Skeletal muscle tissue (tissue), 4 donors: Measurements from ENCODE around the gene CDKAL1. TPM values are rescaled to one million over a fixed set of nuclear protein-coding genes. Genes with fewer than 3 reads are reported as not detected.
A peak's percentile ranks its signal among the peaks of the same experiment; 100 is the strongest.

ENCODE experiments used
- H3K27ac ChIP-seq: one replicate; pipeline ENCODE4 v1.7.0; 2013; ENCODE audit warnings: mild to moderate bottlenecking, low read depth, low read length, inconsistent platforms
- H3K27me3 ChIP-seq, 3 donors: one replicate each; pipeline ENCODE4 v1.7.0; 2013; ENCODE audit warnings: low read length in 3 of 3; ENCODE audit not compliant: control insufficient read depth in 3 of 3, insufficient read depth in 3 of 3
- H3K36me3 ChIP-seq, 3 donors: one replicate each; pipeline ENCODE4 v1.7.0; 2013; ENCODE audit warnings: low read length in 3 of 3; ENCODE audit not compliant: control insufficient read depth in 3 of 3, insufficient read depth in 3 of 3
- H3K4me1 ChIP-seq, 3 donors: one replicate each; pipeline ENCODE4 v1.7.0; 2013; ENCODE audit warnings: low read length in 3 of 3, mild to moderate bottlenecking in 3 of 3; ENCODE audit not compliant: control insufficient read depth in 3 of 3, insufficient read depth in 3 of 3
- H3K4me3 ChIP-seq, 3 donors: one replicate each; pipeline ENCODE4 v1.7.0; 2013; ENCODE audit warnings: low read length in 3 of 3
- H3K9ac ChIP-seq, 3 donors: one replicate each; pipeline ENCODE4 v1.7.0; 2013; ENCODE audit warnings: low read length in 3 of 3, mild to moderate bottlenecking in 3 of 3, moderate library complexity in 2 of 3, low read depth in 1 of 3
- H3K9me3 ChIP-seq, 3 donors: one replicate each; pipeline ENCODE4 v1.7.0; 2013; ENCODE audit warnings: low read length in 3 of 3; ENCODE audit not compliant: control insufficient read depth in 3 of 3
- total RNA-seq: library from RNA; depleted of rRNA; stranded (reverse); fragments of >200 nt; gene quantifications from one replicate; pipeline ENCODE4 v1.2.3, GENCODE V29; 2014
- donor health status: Osteomylitis.

Gene CDKAL1
- 42.8 TPM for total RNA-seq

GRCh38 chr6:20534295-20535262 lies at the start of gene CDKAL1:
Gene CDKAL1 (plus strand): TSS chr6:20534457. CDS start chr6:20546351, 11,894 bp downstream.
- H3K27me3 ChIP-seq = no peaks in the 10 kb centered on the region
- H3K4me3 ChIP-seq = peak within 1 kb of the TSS; percentile 95 to 98 (median 96)
- H3K4me1 ChIP-seq = peaks cover 6 to 15% (median 13%) of the 10 kb centered on the region in 3 donors
- H3K27ac ChIP-seq = peak within 1 kb of the TSS; percentile 87
- no peaks in the 10 kb centered on the region for H3K9me3 ChIP-seq
- peak within 1 kb of the TSS; percentile 84 to 89 (median 85) for H3K9ac ChIP-seq
- H3K36me3 ChIP-seq = peaks cover 0 to 3% (median 2%) of the 10 kb centered on the region in 3 donors

- no peak overlapping the region for H3K9ac ChIP-seq
- no peaks in the 10 kb centered on the region for H3K27me3 ChIP-seq
- H3K4me1 ChIP-seq = no peaks in the 10 kb centered on the region
- H3K36me3 ChIP-seq = peaks cover 10 to 31% (median 14%) of the 10 kb centered on the region in 3 donors
- H3K27ac ChIP-seq = no peak overlapping the region
- no peaks in the 10 kb centered on the region for H3K9me3 ChIP-seq
- H3K4me3 ChIP-seq = no peak overlapping the region
Observed at GRCh38 chr6:20486641-20487040, 47.6 kb upstream of the CDKAL1 start.

- peaks cover 10 to 29% (median 12%) of the 10 kb centered on the region in 3 donors for H3K36me3 ChIP-seq
- no peaks in the 10 kb centered on the region for H3K4me1 ChIP-seq
- no peak overlapping the region for H3K4me3 ChIP-seq
Observed at GRCh38 chr6:20487669-20488375, 46.4 kb upstream of the CDKAL1 start.

GRCh38 chr6:20490591-20490990 lies 43.7 kb upstream of the CDKAL1 start:
- Histone ChIP-seq H3K4me1 (no peaks in the 10 kb centered on the region), H3K9ac (no peak overlapping the region), H3K4me3 (no peak overlapping the region), H3K9me3 (no peaks in the 10 kb centered on the region), H3K36me3 (peaks cover 8 to 27% (median 10%) of the 10 kb centered on the region in 3 donors), H3K27me3 (no peaks in the 10 kb centered on the region), H3K27ac (no peak overlapping the region)

More at GRCh38 chr6:20487669-20488375, 46.4 kb upstream of the CDKAL1 start:
- H3K9ac ChIP-seq = no peak overlapping the region
- no peaks in the 10 kb centered on the region for H3K27me3 ChIP-seq
- H3K9me3 ChIP-seq = no peaks in the 10 kb centered on the region
- no peak overlapping the region for H3K27ac ChIP-seq

GRCh38 chr6:20492099-20492498 lies 42.2 kb upstream of the CDKAL1 start:
- no peak overlapping the region for H3K27ac ChIP-seq
- H3K9me3 ChIP-seq = no peaks in the 10 kb centered on the region
- no peak overlapping the region for H3K9ac ChIP-seq
- peaks cover 8 to 25% (median 10%) of the 10 kb centered on the region in 3 donors for H3K36me3 ChIP-seq
- no peak overlapping the region for H3K4me3 ChIP-seq
- H3K4me1 ChIP-seq = no peaks in the 10 kb centered on the region
- H3K27me3 ChIP-seq = no peaks in the 10 kb centered on the region

- H3K9me3 ChIP-seq = no peaks in the 10 kb centered on the region
- no peak overlapping the region for H3K9ac ChIP-seq
- H3K36me3 ChIP-seq = no peaks in the 10 kb centered on the region
- no peaks in the 10 kb centered on the region for H3K4me1 ChIP-seq
- H3K27me3 ChIP-seq = no peaks in the 10 kb centered on the region
- no peak overlapping the region for H3K27ac ChIP-seq
- H3K4me3 ChIP-seq = no peak overlapping the region
Observed at GRCh38 chr6:20497216-20498040, 36.8 kb upstream of the CDKAL1 start.

- no peak overlapping the region for H3K9ac ChIP-seq
- no peaks in the 10 kb centered on the region for H3K36me3 ChIP-seq
- no peaks in the 10 kb centered on the region for H3K9me3 ChIP-seq
- no peak overlapping the region for H3K27ac ChIP-seq
- H3K27me3 ChIP-seq = no peaks in the 10 kb centered on the region
- H3K4me3 ChIP-seq = no peak overlapping the region
- no peaks in the 10 kb centered on the region for H3K4me1 ChIP-seq
Observed at GRCh38 chr6:20498041-20498385, 36.2 kb upstream of the CDKAL1 start.

- Histone ChIP-seq H3K9ac (no peak overlapping the region), H3K36me3 (no peaks in the 10 kb centered on the region), H3K4me1 (no peaks in the 10 kb centered on the region), H3K4me3 (no peak overlapping the region), H3K27me3 (no peaks in the 10 kb centered on the region), H3K27ac (no peak overlapping the region), H3K9me3 (no peaks in the 10 kb centered on the region)
Observed at GRCh38 chr6:20509212-20509611, 25.0 kb upstream of the CDKAL1 start.

- Histone ChIP-seq H3K27me3 (no peaks in the 10 kb centered on the region), H3K4me1 (no peaks in the 10 kb centered on the region), H3K36me3 (no peaks in the 10 kb centered on the region), H3K4me3 (no peak overlapping the region), H3K9ac (no peak overlapping the region), H3K27ac (no peak overlapping the region), H3K9me3 (no peaks in the 10 kb centered on the region)
Observed at GRCh38 chr6:20511852-20512251, 22.4 kb upstream of the CDKAL1 start.
